GM18907 (cell line): ENCODE measurements around the gene AFMID.

Experiments
- ATAC-seq: cut with Tn5 transposase; IDR thresholded peaks from one replicate; pipeline ENCODE4 v1.9.1; 2021; ENCODE audit warnings: mild to moderate bottlenecking, moderate library complexity; ENCODE audit not compliant: unreplicated experiment

The AFMID gene

DNA sequence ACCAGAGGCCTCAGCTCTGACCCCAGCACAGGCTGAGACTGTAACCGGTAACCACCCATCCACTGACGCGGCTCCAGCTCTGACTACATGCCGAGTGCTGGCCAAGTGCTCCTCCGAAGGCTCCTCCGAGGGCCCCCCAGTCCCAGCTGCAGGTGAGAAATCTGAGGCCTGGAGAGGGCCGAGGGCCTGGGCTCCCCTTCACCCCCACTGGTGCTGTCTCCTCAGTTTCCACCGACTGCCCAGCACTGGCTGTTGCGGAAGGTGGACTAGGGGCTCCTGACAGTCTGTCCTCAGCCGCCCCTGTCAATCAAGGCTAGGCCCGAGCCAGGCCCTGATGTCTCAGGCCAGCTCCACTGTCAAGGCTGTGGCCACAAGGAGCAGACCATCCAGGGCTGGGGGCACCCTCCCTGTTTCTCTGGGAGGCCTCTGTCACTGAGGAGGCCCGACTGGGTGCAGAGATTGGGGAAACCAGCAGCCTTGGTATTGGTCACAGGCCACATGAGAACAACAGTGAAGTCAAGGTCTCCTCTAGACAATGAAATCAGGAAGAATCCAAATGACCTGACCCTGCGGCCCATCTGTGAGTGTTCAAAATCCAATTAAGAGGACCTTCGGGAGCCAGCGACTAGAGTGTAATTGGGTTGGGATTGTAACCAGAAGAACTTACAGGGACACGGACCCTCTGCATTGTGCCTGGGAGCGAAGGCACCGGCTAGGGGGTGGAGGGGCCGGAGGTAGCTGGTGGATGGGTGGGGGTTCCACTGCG is 49.4 kb downstream of the AFMID start:
- ATAC-seq, result no peak

DNA sequence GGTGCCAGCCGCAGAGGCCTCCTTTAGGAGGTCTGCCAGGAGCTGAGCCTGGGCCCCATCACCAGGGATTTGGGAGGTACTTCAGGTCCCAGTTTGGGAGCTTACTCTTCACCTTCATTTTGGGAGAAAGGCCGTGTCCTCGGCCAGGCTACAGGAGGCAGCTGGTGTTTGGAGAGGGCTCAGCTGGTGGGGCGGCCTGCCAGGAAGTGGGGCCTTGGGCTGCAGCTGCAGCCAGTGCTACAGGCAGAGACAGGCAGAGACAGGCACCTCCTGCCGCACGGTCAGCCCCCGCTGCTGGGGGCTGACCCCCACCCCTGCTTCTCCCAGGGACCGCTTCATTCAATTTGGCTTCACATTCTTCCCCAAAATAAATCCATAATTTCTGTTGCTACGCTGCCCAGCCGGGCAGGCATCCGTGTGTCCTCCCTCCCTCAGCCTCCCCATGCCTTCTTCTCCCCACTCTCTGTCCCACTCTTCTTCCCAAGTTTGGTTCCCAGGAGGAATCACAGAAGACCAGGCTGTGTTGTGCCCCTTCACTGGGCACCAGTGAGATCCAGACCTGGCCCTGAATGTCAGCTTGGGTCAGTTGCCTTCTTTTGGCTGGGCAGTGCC is 50.3 kb downstream of the AFMID start:
- no peak for ATAC-seq

DNA sequence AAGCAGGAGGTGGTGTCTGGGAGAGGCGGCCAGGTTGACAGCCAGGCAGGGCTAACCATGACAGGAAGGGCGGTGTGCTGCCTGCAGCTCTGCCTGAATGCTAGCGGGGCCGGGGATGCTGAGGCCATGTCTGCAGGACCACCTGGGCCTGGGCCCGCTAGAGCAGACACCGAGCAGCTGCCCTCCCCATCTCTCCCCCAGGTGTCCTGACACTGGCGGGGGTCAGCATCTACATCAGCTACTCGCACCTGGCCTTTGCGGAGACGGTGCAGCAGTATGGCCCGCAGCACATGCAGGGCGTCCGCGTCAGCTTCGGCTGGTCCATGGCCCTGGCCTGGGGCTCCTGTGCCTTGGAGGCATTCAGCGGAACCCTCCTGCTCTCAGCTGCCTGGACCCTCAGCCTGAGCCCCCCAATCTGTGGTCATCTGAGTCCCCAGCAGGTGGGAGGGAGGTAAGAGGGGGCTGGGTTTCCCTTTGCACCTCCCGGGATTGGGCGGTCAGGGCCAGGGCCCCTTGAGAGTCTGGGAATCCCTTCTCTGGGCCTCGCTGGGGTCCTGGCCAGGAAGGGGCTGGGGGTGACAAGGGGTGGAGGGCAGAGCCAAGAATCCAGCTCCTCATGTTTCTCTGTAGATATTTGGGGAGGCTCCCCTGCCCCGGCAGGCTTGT is 51.8 kb downstream of the AFMID start:
- ATAC-seq, result no peak

DNA sequence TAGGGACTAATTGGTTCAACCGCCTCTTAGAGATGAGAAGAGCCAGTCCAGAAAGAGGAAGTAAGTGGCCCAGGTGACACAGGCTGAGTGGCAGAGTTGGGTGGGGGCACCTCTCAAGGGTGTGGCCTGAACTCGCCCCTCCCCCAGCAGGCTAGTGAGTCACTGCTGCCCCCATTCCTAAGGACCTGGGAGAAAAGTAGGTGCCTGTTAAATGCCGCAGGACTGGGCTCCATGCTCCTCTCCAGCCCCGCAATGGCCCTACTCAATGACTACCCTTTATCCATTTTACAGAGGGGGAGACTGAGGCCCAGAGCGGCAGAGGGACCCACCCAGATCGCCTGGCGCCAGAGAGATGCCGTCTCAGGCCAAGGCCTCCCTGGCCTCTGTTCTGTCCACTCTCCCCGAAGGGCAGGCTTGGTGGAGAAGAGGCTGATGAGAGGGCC is 52.3 kb downstream of the AFMID start:
- no peak for ATAC-seq

DNA sequence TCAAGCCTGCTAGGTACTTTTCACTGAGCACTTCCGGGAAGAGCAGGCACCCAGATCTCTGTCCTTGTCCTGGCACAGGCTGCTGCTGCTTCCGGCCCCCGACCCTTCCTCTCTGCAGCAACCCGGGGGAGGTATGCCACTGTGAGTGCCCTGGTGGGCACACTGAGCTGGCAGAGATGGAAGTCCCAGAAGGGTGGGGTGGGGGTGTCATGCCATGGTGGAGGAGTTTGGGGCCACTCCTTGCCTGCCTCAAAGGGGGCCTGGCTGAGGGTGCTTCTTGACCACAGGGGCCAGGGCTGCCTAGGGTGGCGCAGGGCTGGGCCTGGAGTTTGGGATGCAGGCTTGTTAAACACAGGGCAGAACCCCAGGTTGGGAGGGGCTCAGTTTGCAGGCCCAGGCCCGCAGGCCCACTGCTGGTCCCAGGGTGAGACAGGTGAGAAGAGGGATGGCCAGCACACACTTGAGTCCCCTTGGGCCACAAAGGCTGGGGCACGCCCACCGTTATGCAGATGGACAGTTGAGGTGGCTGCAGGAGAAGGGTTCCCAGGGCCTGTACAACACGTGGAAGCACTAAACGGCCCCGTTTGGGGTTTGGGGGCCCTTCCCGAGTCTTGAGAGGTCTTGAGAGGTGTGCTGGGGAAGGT is 53.0 kb downstream of the AFMID start:
- no peak for ATAC-seq

DNA sequence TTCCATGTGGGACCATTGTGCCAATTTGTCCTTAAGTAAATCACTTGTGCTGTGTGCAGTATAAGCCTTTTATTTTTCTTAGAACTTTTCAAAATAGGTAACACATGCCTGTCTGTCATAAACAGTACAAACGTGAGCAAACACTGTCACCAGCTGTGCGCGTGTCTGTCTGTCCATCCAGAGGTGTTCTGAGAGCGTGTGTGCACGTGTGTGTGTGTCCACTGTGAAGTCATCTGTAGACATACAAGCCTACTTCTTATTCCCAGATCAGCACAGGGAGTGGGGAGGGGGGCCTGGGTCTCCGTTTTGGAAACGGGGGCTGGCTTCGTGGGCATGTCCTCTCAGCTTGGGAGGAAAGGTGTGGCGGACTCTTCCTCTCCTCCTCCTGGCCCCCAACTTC is 53.7 kb downstream of the AFMID start:
- ATAC-seq, result no peak

DNA sequence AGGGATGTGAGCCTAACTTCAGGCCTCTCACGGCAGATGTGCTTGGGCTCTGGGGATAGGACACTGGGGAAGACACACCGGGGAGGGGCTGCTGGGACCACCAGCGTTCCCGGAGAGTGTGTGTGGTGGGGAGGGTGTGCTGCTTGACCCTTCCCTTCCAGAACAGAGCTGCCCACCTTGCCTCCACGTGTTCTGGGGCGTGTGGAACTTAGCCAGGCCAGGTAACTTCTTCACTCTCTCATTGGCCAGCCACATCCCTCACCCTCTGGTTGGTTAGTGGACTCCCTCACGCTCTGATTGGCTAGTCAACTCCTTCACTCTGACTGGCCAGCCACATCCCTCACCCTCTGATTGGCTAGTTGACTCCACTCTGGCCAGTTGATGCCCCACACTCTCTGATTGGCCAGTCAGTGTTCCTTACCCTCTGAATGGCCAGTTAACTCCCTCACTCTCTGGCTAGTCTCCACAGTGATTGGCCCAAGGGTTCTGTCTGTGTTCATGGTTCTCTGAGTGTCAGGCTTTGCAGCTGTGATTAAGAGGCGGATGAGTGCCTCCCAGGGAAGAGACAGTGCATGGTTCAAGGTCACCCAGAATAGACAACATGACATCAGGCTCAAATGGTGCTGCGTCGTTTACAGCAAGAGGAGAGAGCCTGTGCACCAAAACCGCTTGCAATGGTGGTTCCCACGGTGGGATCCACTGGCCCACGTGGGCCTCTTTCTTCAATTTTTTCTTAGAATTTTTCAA is 54.3 kb downstream of the AFMID start:
- ATAC-seq, result no peak

DNA sequence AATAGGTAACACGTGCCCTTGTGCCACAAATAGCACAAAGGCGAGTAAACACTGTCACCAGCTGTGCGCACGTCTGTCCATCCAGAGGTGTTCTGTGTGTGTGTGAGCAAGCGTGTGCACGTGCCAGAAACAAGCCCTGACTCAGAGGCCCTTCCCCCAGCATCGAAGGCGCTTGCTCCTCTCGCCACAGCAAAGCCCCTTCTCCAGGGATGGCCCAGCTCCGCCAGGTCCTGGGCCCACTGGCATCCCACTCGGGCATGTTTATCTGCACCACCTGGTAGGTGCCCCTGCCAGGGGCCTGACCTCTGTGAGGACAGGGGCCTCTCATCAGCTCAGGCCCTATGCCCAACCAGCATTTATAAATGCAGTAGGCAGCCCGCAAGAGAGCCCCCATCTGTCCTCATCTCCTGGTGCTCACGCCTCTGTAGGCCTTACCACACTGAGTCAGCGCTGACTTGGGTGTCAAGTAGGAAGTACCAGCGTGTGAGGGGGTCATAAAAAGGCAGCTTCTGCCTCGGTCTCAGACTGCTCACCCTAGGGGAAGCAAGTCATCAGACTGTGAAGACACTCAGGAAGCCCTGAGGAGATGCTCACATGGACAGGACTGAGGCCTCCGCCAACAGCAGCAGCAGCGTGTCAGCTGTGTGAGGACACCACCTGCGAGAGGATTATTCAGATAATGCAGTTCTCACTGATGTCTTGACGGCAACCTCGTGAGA is 55.0 kb downstream of the AFMID start:
- no peak for ATAC-seq

DNA sequence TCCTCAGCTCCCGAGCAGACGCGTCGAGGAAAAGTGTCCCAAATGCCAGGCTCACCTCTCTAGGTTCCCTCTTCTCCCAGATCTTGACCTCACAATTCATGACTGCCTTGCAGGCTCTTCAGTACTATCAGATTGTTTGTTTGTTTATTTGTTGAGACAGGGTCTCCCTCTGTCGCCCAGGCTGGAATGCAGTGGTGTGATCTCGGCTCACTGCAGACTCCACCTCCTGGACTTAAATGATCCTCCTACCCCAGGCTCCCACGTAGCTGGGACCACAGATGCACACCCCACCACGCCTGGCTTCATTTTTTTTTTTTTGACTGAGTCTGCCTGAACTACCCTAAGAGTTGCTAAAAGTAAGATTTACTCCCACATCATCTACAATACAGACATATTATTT is 60.1 kb downstream of the AFMID start:
- no peak for ATAC-seq

DNA sequence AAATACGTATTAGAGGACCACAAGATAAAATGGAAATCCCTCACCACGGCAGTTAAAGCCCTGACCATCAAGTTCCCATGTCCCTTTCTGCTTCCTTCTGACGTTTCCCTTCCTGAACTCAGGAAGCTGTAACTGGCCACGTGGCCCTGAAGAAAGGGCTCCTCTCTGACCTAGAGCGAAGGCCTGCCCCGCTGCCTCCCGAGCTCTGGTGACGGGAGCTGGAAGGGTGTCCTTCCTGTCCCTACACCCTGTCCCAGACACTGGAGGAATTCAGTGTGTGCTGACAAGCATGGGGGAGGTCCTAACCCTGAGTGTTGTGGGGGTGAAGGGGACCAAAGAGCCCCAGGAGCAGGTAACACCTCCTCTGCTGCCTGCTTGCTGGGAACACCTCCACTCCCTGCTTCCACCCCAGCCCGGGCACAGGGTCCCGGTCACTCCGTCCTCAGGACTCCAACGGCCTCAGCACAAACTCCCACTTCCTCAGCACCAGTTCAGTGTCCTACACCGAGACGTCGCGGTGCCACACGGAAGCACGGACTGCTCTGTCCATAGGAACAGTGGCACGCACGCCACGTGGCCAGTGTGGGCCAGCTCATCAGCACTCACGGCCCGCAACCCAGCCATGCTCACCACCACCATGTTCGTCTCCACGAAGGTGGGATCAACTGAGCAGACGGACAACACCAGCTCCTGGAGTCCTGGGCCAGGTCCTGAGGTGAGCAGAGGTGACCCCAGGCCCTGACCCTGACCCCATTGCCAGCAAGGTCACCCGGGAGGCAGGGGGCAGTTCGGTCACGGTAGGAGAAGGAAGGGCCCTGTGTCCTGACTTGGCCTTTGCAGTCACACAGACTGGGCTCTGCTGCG is 61.1 kb downstream of the AFMID start:
- no peak for ATAC-seq

DNA sequence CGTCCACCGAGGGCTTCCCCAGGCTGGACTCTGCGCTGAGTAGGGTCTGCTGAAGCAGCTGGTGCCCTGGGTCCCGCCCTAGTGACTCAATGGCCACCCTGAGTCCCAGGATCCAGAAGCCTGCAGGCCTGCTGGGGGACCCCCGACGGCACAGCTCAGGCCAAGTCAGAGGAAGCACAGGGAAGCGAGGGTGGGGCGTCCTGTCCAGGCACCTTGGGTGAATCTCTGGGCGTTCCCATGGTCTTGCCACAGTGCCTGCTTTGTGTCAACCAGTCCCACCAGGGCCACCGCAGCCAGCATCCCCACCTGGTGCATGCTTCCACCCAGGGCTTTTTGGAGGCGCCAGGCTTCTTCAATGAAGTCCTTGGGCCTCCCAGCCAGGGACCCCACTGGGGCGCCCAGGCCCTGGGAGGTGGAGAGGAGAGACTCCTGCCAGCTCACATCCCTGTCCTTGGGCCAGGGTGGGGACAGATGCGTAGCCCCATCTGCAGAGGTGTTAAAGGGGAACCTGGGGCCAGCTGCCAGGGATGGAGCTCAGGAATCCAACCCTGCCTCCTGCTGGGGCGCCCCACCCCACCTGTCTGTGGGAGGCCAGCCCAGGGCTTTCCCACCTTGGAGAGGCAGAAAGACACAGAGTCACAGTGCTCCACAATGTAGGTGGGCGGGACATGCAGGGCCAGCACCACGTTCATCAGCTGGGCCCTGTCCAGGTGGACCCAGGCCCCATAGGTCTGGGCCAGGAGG is 62.1 kb downstream of the AFMID start:
- no peak for ATAC-seq

DNA sequence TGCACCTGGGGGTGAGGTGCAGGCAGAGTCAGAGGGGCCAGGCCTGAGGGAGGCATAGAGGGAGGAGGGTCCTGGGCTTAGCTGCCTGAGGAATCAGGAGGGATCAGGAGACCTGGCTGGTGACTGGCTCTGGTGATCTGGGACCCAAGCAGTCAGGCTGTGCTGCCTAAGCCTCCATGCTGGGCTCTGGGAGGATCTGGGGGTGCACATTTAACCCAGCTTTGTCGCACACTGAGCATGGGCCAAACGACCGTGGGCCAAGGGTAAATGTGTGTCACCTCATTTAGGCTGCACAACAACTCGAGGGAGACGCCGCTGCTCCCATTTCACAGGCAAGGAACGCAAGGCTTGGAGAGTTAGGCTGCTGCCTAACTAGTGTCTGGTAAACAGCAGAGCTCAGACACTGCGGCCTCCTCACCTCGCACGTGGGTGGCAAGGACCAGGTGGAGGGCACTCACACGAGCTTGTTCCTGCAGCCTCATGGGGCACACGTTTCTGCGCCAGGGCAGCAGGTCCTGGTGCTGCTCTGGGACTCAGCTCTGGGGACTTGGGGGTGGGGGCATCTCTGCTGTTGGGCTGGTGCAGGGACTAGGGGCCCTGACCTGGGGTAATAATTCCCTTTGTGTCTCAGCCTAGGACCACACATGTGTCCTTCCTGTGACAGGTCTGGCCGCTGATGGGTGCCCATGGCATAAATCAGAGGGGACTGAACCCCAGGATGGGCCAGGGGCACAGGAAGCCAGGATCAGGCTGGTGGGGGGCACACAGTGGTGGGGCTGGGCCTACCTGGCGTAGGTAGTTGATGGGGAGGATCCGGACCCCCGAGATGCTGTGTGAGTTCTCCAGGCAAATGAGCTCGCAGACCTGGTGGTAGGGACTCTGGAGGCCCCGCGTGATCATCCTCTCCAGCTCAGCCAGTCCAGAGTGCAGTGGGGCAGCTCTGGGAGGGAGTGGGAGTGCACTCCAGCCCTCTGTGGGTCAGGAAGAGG is 63.0 kb downstream of the AFMID start:
- no peak for ATAC-seq

DNA sequence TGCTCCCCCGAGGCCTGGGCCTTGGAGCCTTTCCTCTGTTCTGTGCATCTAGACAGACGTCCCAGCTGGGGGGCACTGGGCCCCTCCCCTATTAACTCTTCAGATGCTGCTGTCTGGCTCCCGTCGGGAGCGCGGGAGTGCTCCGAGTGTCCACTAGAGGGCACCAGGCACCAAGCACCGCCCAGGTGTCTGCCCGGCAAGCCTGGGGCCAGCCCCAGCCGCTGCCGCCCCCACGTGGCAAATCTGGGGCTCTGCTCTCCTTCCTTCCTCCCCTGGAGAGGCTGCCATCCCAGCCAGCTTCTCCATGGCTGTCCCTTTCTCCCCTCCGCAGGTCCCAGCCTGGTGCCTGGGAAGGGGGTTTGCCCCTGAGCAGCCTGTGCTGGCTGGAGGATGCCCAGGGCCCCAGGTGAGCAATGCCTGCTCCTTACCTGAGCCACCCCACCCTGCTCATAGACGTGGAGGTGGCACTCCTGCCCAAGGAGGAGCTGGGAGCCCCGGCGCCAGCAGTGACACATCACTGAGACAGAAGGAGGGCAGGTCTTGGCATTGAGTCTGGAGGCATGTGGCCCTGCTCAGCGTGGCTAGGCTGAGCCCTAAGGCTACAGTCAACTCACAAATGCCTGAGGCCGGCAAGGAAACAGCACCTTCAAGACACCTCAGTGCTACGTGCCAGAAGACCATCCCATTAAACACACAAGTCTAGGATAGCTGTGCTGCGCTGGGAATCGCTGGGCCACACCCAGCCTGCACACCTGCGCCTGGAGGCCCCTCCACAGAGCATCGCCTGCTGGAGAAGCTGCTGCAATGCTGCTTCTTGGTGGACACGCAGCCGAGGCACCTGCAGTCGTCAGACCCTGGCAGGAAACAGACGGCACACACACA is 64.0 kb downstream of the AFMID start:
- ATAC-seq, result peak; percentile 51

DNA sequence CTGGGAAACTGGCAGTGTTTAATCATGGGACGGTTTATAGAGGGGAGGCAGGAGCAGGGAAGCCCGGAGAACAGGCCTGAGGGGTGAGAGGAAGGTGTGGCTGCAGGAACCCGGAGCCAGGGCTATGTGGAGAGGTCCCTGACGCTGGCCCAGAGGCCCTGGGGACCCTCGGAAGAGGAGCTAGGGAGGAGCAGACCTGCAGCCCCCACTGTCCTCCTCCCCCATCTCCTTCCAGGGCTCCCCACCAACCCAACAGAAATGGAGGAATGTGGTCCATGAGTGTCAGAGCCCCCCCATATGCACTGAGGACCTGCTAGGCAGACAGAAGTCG is 64.6 kb downstream of the AFMID start:
- ATAC-seq, result no peak

DNA sequence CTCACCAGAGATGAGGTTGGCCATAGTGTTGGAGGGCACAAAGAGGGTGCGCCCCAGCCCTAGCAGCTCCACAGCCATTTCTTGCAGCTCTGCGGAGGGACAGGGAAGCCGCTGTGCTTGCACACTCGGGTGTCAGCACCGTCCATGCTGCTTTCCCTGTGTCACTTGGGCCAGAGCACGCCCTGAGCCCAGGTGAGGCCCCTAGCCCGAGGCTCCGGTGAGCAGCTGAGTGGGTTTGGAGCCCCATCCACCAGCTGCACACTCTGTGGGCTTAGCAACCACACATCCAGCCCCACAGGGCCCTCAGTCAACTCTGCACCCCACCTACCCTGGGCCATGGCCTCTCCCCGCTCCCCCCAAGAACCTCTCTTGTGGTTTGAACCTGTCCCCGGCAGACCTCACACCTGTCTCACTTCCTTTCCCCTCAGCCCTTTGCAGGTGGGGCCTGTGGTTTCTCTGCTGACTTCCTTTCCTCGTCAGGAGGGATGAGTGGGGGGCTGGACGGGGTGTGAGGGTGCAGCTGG is 65.0 kb downstream of the AFMID start:
- no peak for ATAC-seq
